HG03196 (cell line): ENCODE measurements around the gene MEI4.
"Not testable (repeated sequence)": the region's sequence is repeated elsewhere in the genome, so short reads cannot be mapped to it uniquely, and the experiment has no call there.

Source experiments
- ATAC-seq: cut with Tn5 transposase; IDR thresholded peaks from one replicate; pipeline ENCODE4 v1.9.1; 2021; ENCODE audit not compliant: unreplicated experiment

Gene MEI4

GRCh38 chr6:77813090-77813489 is 160.3 kb downstream of the MEI4 start:
- no peak for ATAC-seq

GRCh38 chr6:77814119-77814518 is 161.3 kb downstream of the MEI4 start:
- ATAC-seq, result no peak

DNA sequence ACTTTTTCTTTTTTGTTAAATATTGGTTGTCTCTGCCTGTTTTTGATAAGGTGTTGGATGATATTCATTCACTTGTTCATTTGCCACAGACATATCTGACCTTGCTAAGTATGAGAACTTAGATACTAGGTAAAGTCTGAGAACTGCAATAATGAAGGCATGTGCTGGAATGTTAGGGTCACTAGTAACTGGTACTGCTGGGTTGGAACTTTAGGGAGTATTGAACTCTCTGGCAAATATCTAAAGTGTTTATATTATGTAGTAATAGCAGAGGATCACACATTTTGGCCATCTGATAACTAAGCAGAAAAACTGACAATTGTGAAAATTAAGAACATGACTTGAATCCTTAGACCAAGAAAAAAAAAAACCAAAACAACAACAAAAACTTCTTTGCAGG is 162.7 kb downstream of the MEI4 start:
- ATAC-seq, result no peak

- no peak for ATAC-seq
Observed at GRCh38 chr6:77816766-77817270, 164.0 kb downstream of the MEI4 start.

GRCh38 chr6:77822265-77822664 is 169.4 kb downstream of the MEI4 start:
- ATAC-seq, result no peak

DNA sequence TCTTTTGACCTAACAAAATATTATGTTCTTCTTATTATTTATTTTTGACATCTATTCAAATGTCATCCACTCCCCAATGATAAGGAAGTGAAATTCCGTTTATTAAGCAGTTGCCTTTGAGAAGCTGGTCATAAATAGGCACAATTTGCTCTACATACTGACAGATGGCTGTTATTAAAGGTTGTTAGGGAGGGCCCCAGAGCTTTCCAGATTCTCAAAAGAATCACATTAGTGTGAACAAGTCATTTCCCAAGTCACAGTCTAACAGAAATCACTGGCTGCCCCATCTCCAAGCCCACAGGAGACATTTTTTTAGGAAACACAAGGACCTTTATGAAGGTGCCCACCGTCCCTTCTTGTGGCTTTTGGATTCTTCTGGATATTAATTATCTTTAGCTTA is 172.4 kb downstream of the MEI4 start:
- ATAC-seq, result no peak

DNA sequence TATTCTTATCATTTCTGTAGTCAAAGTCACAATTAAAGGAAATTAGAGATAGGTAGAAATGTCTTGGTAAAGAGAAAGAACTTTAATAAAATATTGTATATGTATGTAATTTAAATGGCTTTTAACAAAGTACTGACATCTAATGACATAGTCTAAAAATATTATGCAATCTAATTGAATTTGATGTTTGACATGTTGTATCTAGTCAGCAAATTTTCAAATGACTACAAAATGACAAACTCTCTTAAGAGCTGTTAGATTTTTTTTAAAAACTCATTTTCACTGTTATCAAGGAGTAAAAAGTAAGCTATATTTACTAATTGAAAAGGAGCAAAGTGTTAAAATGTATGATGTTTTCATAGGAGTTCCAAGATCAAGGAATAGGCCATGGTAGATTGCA is 176.9 kb downstream of the MEI4 start:
- ATAC-seq, result no peak

DNA sequence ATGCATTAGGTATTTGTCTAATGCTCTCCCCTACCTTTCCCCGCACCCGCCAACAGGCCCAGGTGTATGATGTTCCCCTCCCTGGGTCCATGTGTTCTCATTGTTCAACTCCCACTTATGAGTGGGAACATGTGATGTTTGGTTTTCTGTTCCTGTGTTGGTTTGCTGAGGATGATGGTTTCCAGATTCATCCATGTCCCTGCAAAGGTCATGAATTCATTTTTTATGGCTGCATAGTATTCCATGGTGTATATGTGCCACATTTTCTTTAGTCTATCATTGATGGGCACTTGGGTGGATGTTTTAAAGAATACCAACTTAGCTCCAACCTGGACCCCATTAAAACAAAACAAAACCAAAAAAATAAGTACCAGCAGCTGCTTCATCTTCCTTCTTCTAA is 180.9 kb downstream of the MEI4 start:
- not testable (repeated sequence) for ATAC-seq

GRCh38 chr6:77834591-77834996 is 181.8 kb downstream of the MEI4 start:
- no peak for ATAC-seq

GRCh38 chr6:77837034-77837784 is 184.4 kb downstream of the MEI4 start:
- ATAC-seq, result no peak

DNA sequence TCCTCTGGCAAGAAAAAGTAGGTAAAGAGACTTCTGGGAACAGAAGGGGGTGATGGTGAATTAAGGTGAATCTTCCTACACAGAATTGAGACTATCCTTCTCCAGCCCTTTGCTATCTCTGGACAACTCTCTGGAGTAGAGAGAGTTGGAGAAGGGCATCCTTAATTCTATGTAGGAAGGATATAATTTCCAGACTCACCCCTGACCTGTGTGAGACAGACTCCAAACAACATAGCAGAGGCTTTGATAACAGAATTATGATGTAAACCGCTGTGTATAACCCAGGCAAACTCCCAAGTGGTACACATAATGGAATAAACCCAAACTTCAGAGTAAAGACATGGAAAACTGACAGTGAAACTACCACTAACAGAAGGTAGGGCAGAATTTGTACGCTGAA is 186.5 kb downstream of the MEI4 start:
- ATAC-seq, result no peak

DNA sequence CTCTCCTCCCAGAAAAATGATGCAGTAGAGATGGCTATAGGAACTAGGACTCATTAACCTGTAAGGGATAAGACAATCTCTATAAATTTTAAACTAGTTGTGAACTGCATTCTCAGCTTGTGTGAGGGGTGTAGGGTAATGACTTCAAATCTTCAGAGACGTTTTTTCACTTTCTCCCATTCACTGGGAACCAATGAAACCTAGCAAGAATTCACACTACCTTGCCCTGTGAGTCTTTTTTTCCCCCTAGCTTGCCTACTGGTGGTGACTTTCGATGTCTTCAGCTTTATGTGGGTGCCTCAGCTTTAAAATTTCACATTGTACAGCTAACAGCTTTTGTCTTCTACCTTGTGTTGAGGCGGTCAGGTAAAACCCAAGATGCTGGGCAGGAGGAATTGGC is 192.0 kb downstream of the MEI4 start:
- no peak for ATAC-seq

- no peak for ATAC-seq
Observed at GRCh38 chr6:77853401-77853800, 200.6 kb downstream of the MEI4 start.

DNA sequence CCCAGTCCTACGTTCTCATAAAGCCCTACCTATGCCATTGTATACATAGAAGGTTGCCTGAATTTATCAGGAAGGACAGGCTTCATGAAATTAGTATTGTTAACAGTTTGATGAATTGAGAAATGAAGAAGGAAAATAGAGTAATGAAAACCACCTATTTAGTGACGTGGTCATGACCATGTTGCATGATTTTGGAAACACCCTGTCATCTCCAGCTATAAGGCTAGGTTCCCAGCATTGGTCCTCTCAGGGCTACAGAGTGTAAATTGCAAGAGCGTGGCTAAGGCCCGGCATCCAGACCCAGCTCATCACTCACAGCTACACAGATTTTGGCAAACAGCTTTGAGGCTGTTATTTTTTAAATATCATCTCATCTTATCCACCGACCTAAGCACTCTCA is 203.6 kb downstream of the MEI4 start:
- no peak for ATAC-seq

DNA sequence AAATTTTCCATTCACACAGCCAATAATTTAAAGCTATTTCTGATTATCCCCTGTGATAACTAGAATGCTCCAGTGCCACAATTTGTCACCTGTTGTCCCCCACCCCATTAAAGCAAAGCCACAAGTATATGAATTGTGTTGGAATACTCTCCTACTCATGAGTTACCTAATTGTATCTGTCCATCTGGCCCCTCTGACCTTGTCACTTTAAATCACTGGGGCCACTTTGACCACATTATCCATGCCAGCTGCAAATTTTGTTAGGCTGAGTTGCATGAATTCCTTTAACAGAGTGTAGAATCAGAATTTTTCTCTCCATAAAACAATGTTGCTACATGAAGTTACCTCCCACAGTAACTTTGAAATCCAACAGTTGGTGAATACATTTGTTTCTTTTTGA is 204.6 kb downstream of the MEI4 start:
- no peak for ATAC-seq

DNA sequence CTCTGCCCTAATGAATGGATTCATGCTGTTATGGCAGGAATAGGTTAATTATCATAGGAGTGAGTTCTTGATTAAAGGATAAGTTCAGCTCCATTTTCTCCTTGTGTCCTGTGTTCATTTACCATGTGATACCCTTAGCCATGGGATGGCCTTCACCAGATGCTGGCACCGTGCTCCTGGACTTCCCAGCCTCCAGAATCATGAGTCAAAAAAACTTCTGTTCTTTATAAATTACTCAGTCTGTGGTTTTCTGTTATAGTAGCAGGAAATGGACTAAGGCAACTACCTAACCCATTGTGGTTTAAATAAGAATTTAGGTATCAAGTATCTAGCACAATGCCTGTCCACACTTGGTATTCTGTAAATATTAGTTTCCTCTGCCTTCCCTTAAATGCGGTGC is 223.5 kb downstream of the MEI4 start:
- no peak for ATAC-seq

- no peak for ATAC-seq
Observed at GRCh38 chr6:77879527-77879926, 226.7 kb downstream of the MEI4 start.

GRCh38 chr6:77880501-77880900 is 227.7 kb downstream of the MEI4 start:
- no peak for ATAC-seq

- no peak for ATAC-seq
Observed at GRCh38 chr6:77883851-77884250, 231.0 kb downstream of the MEI4 start.

DNA sequence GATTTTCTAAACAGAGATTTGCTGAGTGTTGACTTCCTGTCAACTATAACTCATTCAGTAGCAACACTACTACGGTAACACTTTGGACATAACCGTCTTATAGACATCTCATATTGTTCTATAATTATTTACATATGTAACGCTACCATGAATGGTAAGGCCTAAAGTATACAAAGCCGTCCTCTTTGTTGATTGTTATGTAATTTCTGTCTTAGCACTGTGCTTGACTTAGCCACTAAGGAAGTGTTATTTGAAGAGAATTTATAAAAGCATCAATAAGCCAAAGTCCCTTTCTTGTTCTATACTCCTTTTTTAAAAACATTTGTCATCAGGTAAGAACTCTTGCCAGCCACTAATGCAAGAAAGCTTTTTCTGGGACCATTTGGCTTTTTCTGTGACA is 240.6 kb downstream of the MEI4 start:
- no peak for ATAC-seq

- no peak for ATAC-seq
Observed at GRCh38 chr6:77906070-77906469, 253.2 kb downstream of the MEI4 start.

GRCh38 chr6:77910826-77911225 is 258.0 kb downstream of the MEI4 start:
- ATAC-seq, result no peak

- ATAC-seq, result no peak
Observed at GRCh38 chr6:77926198-77926751, 273.4 kb downstream of the MEI4 start.
